Measurements from ENCODE around the gene DEFB129.

Gene DEFB129

DNA sequence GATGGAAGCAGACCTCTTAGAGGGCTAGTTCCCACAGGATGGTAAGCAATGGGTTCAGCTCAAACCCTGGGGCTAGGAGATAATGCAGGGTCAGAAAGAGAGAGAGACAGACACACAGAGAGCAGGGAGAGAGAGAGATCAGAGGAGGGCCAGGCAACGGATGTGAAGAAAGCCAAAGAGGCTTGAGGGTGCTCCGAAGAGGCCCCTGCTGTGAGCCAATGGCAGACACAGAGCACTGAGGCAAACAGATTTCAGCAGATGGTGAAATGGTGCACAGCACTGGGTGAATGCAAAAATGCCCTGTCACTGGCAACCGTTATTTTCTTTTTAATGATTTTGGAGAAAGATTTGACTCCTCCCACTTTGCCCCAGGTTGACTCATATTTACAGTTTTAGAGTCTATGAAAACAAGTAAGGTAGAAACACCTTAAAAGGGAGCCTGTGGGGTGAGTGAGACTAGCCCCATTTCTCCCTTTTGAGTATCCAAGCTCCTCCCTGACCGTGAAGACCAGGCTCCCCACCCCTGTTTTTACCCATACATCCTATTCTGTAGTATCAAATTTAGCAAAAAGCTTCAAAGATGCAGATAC is 31.3 kb downstream of the DEFB129 start:
- Histone ChIP-seq H3K4me3 (ENCODE audit: low read depth, low read length) (no peak overlapping the region), H3K9me3 (ENCODE audit: control insufficient read depth, insufficient read depth, low read length) (no peaks in the 10 kb centered on the region), H3K36me3 (ENCODE audit: control insufficient read depth, insufficient read depth, low read length) (no peaks in the 10 kb centered on the region), H3K27me3 (ENCODE audit: control insufficient read depth, insufficient read depth, low read length) (peaks cover 80% of the 10 kb centered on the region), H3K9ac (ENCODE audit: low read depth, low read length) (no peak overlapping the region), H3K4me1 (ENCODE audit: control insufficient read depth, insufficient read depth, low read length) (no peaks in the 10 kb centered on the region)

GRCh38 chr20:258963-259362 is 31.9 kb downstream of the DEFB129 start:
- Histone ChIP-seq H3K27me3 (ENCODE audit: control insufficient read depth, insufficient read depth, low read length) (peaks cover 83% of the 10 kb centered on the region), H3K4me3 (ENCODE audit: low read depth, low read length) (no peak overlapping the region), H3K36me3 (ENCODE audit: control insufficient read depth, insufficient read depth, low read length) (no peaks in the 10 kb centered on the region), H3K9me3 (ENCODE audit: control insufficient read depth, insufficient read depth, low read length) (no peaks in the 10 kb centered on the region), H3K4me1 (ENCODE audit: control insufficient read depth, insufficient read depth, low read length) (no peaks in the 10 kb centered on the region), H3K9ac (ENCODE audit: low read depth, low read length) (no peak overlapping the region)

- Histone ChIP-seq H3K4me3 (ENCODE audit: low read depth, low read length) (no peak overlapping the region), H3K36me3 (ENCODE audit: control insufficient read depth, insufficient read depth, low read length) (no peaks in the 10 kb centered on the region), H3K4me1 (ENCODE audit: control insufficient read depth, insufficient read depth, low read length) (no peaks in the 10 kb centered on the region), H3K9ac (ENCODE audit: low read depth, low read length) (no peak overlapping the region), H3K27me3 (ENCODE audit: control insufficient read depth, insufficient read depth, low read length) (peaks cover 85% of the 10 kb centered on the region), H3K9me3 (ENCODE audit: control insufficient read depth, insufficient read depth, low read length) (no peaks in the 10 kb centered on the region)
Observed at GRCh38 chr20:259981-260380, 32.9 kb downstream of the DEFB129 start.

DNA sequence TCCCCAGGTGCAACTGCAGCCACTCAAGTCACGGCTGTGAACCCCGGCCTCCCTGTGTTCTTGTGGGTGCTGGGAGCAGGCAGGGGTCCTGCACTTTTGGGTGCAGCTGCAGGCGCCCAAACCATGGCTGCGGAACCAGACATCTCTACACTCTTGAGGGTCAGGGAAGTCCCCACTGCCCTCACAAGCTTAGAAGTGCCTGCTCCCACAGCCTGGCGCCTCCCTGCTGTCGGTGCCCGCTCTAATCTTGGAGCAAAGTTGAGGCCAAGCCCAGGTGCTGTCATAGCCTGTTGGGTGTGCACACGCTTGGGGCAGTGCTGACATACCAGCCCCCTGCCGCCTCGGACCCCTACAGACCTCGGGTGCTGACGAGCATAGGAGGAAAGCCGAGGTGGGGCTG is 36.6 kb downstream of the DEFB129 start:
- Histone ChIP-seq H3K4me3 (ENCODE audit: low read depth, low read length) (no peak overlapping the region), H3K36me3 (ENCODE audit: control insufficient read depth, insufficient read depth, low read length) (no peaks in the 10 kb centered on the region), H3K4me1 (ENCODE audit: control insufficient read depth, insufficient read depth, low read length) (peaks cover 2% of the 10 kb centered on the region), H3K9me3 (ENCODE audit: control insufficient read depth, insufficient read depth, low read length) (no peaks in the 10 kb centered on the region), H3K9ac (ENCODE audit: low read depth, low read length) (no peak overlapping the region), H3K27me3 (ENCODE audit: control insufficient read depth, insufficient read depth, low read length) (peaks cover 81% of the 10 kb centered on the region)

- Histone ChIP-seq H3K4me1 (ENCODE audit: control insufficient read depth, insufficient read depth, low read length) (peaks cover 2% of the 10 kb centered on the region), H3K27me3 (ENCODE audit: control insufficient read depth, insufficient read depth, low read length) (peaks cover 62% of the 10 kb centered on the region), H3K9me3 (ENCODE audit: control insufficient read depth, insufficient read depth, low read length) (no peaks in the 10 kb centered on the region), H3K36me3 (ENCODE audit: control insufficient read depth, insufficient read depth, low read length) (no peaks in the 10 kb centered on the region), H3K4me3 (ENCODE audit: low read depth, low read length) (peak overlapping the region; percentile 45), H3K9ac (ENCODE audit: low read depth, low read length) (peak overlapping the region; percentile 28)
Observed at GRCh38 chr20:266596-267562, 39.8 kb downstream of the DEFB129 start.

- H3K36me3 ChIP-seq (ENCODE audit: control insufficient read depth, insufficient read depth, low read length) = no peaks in the 10 kb centered on the region
Observed at GRCh38 chr20:270517-270916, 43.5 kb downstream of the DEFB129 start.

DNA sequence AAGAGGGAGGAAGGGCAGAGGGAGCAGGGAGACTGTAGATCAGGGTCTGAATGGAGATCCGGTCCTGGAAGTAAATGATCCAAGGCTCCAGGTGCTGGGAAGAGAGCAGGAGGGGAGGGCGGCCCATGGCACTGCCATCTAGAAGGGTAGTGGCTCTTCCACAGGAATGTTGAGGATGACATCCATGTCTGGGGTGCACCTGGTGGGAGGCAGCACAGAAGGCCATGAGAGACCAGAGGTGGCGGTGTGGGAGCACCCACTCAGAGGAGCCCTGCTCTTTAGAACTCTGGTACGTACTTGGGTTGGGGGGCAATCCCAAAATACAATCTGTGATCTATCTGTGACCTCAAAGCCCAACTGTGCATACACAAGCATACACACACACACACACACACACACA is 44.0 kb downstream of the DEFB129 start:
- H3K4me3 ChIP-seq (ENCODE audit: low read depth, low read length) = no peak overlapping the region

More at GRCh38 chr20:270517-270916, 43.5 kb downstream of the DEFB129 start:
- Histone ChIP-seq H3K9ac (ENCODE audit: low read depth, low read length) (no peak overlapping the region), H3K9me3 (ENCODE audit: control insufficient read depth, insufficient read depth, low read length) (no peaks in the 10 kb centered on the region), H3K4me1 (ENCODE audit: control insufficient read depth, insufficient read depth, low read length) (peaks cover 2% of the 10 kb centered on the region), H3K27me3 (ENCODE audit: control insufficient read depth, insufficient read depth, low read length) (peaks cover 29% of the 10 kb centered on the region), H3K4me3 (ENCODE audit: low read depth, low read length) (no peak overlapping the region)

DNA sequence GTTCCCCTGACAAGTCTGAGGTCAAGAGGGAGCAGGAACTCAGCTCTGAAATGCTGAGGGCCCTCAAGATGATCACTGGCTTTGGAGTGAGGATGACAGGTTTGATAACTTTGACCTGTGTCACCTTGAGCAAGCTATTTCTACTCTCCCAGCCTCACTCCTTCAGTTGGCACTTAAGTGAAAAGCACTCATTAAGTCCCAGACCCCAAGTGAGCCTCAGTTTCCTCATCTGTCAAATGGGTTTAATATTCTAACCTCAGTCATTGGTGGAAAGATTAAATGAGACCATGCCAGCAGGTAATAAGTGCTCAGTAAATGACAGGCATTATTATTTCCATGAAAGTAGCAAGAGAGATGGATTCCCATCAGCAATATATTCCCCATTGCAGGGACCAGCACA is 44.5 kb downstream of the DEFB129 start:
- Histone ChIP-seq H3K27me3 (ENCODE audit: control insufficient read depth, insufficient read depth, low read length) (peaks cover 19% of the 10 kb centered on the region), H3K4me1 (ENCODE audit: control insufficient read depth, insufficient read depth, low read length) (no peaks in the 10 kb centered on the region), H3K4me3 (ENCODE audit: low read depth, low read length) (no peak overlapping the region), H3K9ac (ENCODE audit: low read depth, low read length) (no peak overlapping the region), H3K9me3 (ENCODE audit: control insufficient read depth, insufficient read depth, low read length) (no peaks in the 10 kb centered on the region), H3K36me3 (ENCODE audit: control insufficient read depth, insufficient read depth, low read length) (no peaks in the 10 kb centered on the region)

More for the DNA sequence above, 44.0 kb downstream of the DEFB129 start:
- H3K4me1 ChIP-seq (ENCODE audit: control insufficient read depth, insufficient read depth, low read length) = peaks cover 2% of the 10 kb centered on the region
- no peak overlapping the region for H3K9ac ChIP-seq (ENCODE audit: low read depth, low read length)
- H3K27me3 ChIP-seq (ENCODE audit: control insufficient read depth, insufficient read depth, low read length) = peaks cover 23% of the 10 kb centered on the region
- no peaks in the 10 kb centered on the region for H3K9me3 ChIP-seq (ENCODE audit: control insufficient read depth, insufficient read depth, low read length)
- H3K36me3 ChIP-seq (ENCODE audit: control insufficient read depth, insufficient read depth, low read length) = no peaks in the 10 kb centered on the region

DNA sequence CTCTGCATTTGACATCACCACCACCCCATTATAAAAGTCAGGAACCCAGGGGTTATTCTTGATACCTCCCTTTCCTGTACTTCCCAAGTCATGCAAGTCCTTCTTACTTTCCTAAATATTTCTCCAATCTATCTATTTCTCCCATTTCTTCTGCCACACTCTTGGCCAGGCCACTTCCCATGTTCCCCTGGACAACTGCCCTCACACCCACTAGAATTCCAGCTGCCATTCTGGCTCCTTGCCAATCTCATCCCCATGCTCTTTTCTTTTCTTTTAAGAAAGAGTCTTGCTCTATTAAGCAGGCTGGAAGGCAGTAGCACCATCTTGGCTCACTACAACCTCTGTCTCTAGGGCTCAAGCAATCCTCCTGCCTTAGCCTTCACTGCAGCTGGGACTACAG is 45.7 kb downstream of the DEFB129 start:
- H3K36me3 ChIP-seq (ENCODE audit: control insufficient read depth, insufficient read depth, low read length) = no peaks in the 10 kb centered on the region
- H3K9me3 ChIP-seq (ENCODE audit: control insufficient read depth, insufficient read depth, low read length) = no peaks in the 10 kb centered on the region
- peaks cover 9% of the 10 kb centered on the region for H3K27me3 ChIP-seq (ENCODE audit: control insufficient read depth, insufficient read depth, low read length)
- no peak overlapping the region for H3K4me3 ChIP-seq (ENCODE audit: low read depth, low read length)
- no peaks in the 10 kb centered on the region for H3K4me1 ChIP-seq (ENCODE audit: control insufficient read depth, insufficient read depth, low read length)
- H3K9ac ChIP-seq (ENCODE audit: low read depth, low read length) = no peak overlapping the region

GRCh38 chr20:273884-274283 is 46.8 kb downstream of the DEFB129 start:
- H3K4me3 ChIP-seq (ENCODE audit: low read depth, low read length) = no peak overlapping the region
- H3K4me1 ChIP-seq (ENCODE audit: control insufficient read depth, insufficient read depth, low read length) = no peaks in the 10 kb centered on the region
- H3K36me3 ChIP-seq (ENCODE audit: control insufficient read depth, insufficient read depth, low read length) = peaks cover 3% of the 10 kb centered on the region
- H3K27me3 ChIP-seq (ENCODE audit: control insufficient read depth, insufficient read depth, low read length) = peaks cover 4% of the 10 kb centered on the region
- no peaks in the 10 kb centered on the region for H3K9me3 ChIP-seq (ENCODE audit: control insufficient read depth, insufficient read depth, low read length)
- no peak overlapping the region for H3K9ac ChIP-seq (ENCODE audit: low read depth, low read length)

GRCh38 chr20:275791-276190 is 48.7 kb downstream of the DEFB129 start:
- H3K9ac ChIP-seq (ENCODE audit: low read depth, low read length) = no peak overlapping the region
- no peaks in the 10 kb centered on the region for H3K9me3 ChIP-seq (ENCODE audit: control insufficient read depth, insufficient read depth, low read length)
- H3K27me3 ChIP-seq (ENCODE audit: control insufficient read depth, insufficient read depth, low read length) = no peaks in the 10 kb centered on the region
- peaks cover 3% of the 10 kb centered on the region for H3K36me3 ChIP-seq (ENCODE audit: control insufficient read depth, insufficient read depth, low read length)
- H3K4me3 ChIP-seq (ENCODE audit: low read depth, low read length) = no peak overlapping the region
- H3K4me1 ChIP-seq (ENCODE audit: control insufficient read depth, insufficient read depth, low read length) = no peaks in the 10 kb centered on the region

All from iPS-15b (cell line).